GM12873 (cell line): ENCODE results near the gene PARD3B.

Experiments used
- CTCF ChIP-seq: IDR thresholded peaks from 2 replicates; pipeline ENCODE4 v1.5.1; 2012; ENCODE audit warnings: low read depth, mild to moderate bottlenecking, moderate library complexity, low read length, control low read depth; ENCODE audit not compliant: insufficient read depth; ENCODE audit errors: missing control alignments

The PARD3B gene

GRCh38 chr2:205403244-205403825 is 858.1 kb downstream of the PARD3B start:
- no peak for TF ChIP-seq CTCF

GRCh38 chr2:205405194-205405593 is 859.9 kb downstream of the PARD3B start:
- TF ChIP-seq CTCF, result no peak

GRCh38 chr2:205405752-205406151 is 860.5 kb downstream of the PARD3B start:
- no peak for TF ChIP-seq CTCF

- TF ChIP-seq CTCF, result no peak
These were observed 862.7 kb downstream of the PARD3B start for GRCh38 chr2:205407984-205408383.

GRCh38 chr2:205408696-205409095 is 863.4 kb downstream of the PARD3B start:
- no peak for TF ChIP-seq CTCF

- TF ChIP-seq CTCF, result no peak
These were observed 864.1 kb downstream of the PARD3B start for GRCh38 chr2:205409411-205409810.

GRCh38 chr2:205411558-205411957 is 866.3 kb downstream of the PARD3B start:
- no peak for TF ChIP-seq CTCF

- no peak for TF ChIP-seq CTCF
These were observed 879.1 kb downstream of the PARD3B start for GRCh38 chr2:205424326-205424725.
